HepG2 (cell line): ENCODE data around the gene EPHX1. TPM values are rescaled to one million over a fixed set of nuclear protein-coding genes. Genes with fewer than 3 reads are reported as not detected.
A peak's percentile ranks its signal among the peaks of the same experiment; 100 is the strongest.

Experiments
- ASH2L ChIP-seq: fragments of 300-600, 200-600 bp; sonication (generic); IDR thresholded peaks from 2 replicates; pipeline ENCODE4 v1.7.0; 2017; ENCODE audit warnings: low read depth, mild to moderate bottlenecking, moderate library complexity, mixed read lengths, low read length; ENCODE audit not compliant: insufficient read length
- DNMT3B ChIP-seq: conservative IDR thresholded peaks from 2 replicates; pipeline ENCODE4 v1.6.1; 2016; ENCODE audit warnings: missing biosample characterization, control low read depth
- ETV5 ChIP-seq: IDR thresholded peaks from 2 replicates; pipeline ENCODE4 v1.6.1; 2018; ENCODE audit warnings: missing biosample characterization, missing genetic modification reagents, inconsistent platforms, borderline replicate concordance
- GABPB1 ChIP-seq: IDR thresholded peaks from 2 replicates; pipeline ENCODE4 v1.6.1; 2016; ENCODE audit warnings: mild to moderate bottlenecking, missing genetic modification reagents, moderate library complexity, missing compliant biosample characterization
- MTA1 ChIP-seq: sonication (generic); formaldehyde crosslinking; IDR thresholded peaks from 2 replicates; pipeline ENCODE4 v1.4.0; 2020; ENCODE audit warnings: missing genetic modification reagents, mild to moderate bottlenecking, borderline replicate concordance
- NCOA2 ChIP-seq: sonication (generic); formaldehyde crosslinking; IDR thresholded peaks from 2 replicates; pipeline ENCODE4 v1.8.0; 2022; ENCODE audit warnings: inconsistent platforms
- NR2C2 ChIP-seq: sonication (generic); formaldehyde crosslinking; IDR thresholded peaks from 2 replicates; pipeline ENCODE4 v1.4.0; 2020; ENCODE audit warnings: missing genetic modification reagents, mild to moderate bottlenecking, moderate library complexity, borderline replicate concordance
- REXO4 ChIP-seq: sonication (generic); formaldehyde crosslinking; IDR thresholded peaks from 2 replicates; pipeline ENCODE4 v1.8.0; 2022; ENCODE audit warnings: missing genetic modification reagents, mild to moderate bottlenecking, borderline replicate concordance
- ZC3H4 ChIP-seq: sonication (generic); formaldehyde crosslinking; IDR thresholded peaks from 2 replicates; pipeline ENCODE4 v1.4.0; 2020; ENCODE audit warnings: missing genetic modification reagents, borderline replicate concordance
- ZMYM4 ChIP-seq: sonication (generic); formaldehyde crosslinking; IDR thresholded peaks from 2 replicates; pipeline ENCODE4 v1.8.1; 2023; ENCODE audit warnings: mild to moderate bottlenecking, missing genetic modification reagents
- ZNF264 ChIP-seq: sonication (generic); formaldehyde crosslinking; IDR thresholded peaks from 2 replicates; pipeline ENCODE4 v1.4.0; 2020; ENCODE audit warnings: missing genetic modification reagents
- ZNF34 ChIP-seq: sonication (generic); formaldehyde crosslinking; IDR thresholded peaks from 2 replicates; pipeline ENCODE4 v1.4.0; 2020; ENCODE audit warnings: mild to moderate bottlenecking, missing genetic modification reagents, borderline replicate concordance
- ZNF563 ChIP-seq: sonication (generic); formaldehyde crosslinking; IDR thresholded peaks from 2 replicates; pipeline ENCODE4 v1.8.0; 2022; ENCODE audit warnings: mild to moderate bottlenecking, moderate library complexity, missing genetic modification reagents
- ZNF619 ChIP-seq: sonication (generic); formaldehyde crosslinking; IDR thresholded peaks from 2 replicates; pipeline ENCODE4 v1.4.0; 2020; ENCODE audit warnings: mild to moderate bottlenecking, missing genetic modification reagents
- ZNF670 ChIP-seq: sonication (generic); formaldehyde crosslinking; IDR thresholded peaks from 2 replicates; pipeline ENCODE4 v1.8.0; 2022; ENCODE audit warnings: mild to moderate bottlenecking, missing genetic modification reagents, borderline replicate concordance
- ZNF713 ChIP-seq: sonication (generic); formaldehyde crosslinking; IDR thresholded peaks from 2 replicates; pipeline ENCODE4 v1.4.0; 2020; ENCODE audit warnings: mild to moderate bottlenecking, missing genetic modification reagents
- polyA plus RNA-seq, 8 experiments: library from polyadenylated mRNA; depleted of rRNA in 3 of 8; stranded (reverse) in 7 of 8; unstranded in 1 of 8; fragments of >200 nt; fragmentation: Illumina TruSeq in 4 of 8; extraction: Trizol in 4 of 8; gene quantifications; 2 replicates each; pipeline versions ENCODE4 v1.2.1 to v1.2.3, GENCODE V29; 2011 to 2016; ENCODE audit warnings: low read depth in 4 of 8, missing spikeins in 1 of 8, mixed read lengths in 1 of 8; ENCODE audit not compliant: insufficient read depth in 1 of 8
- total RNA-seq, 5 experiments: library from RNA; depleted of rRNA; stranded (reverse); fragments of >200 nt; fragmentation: Illumina TruSeq; extraction: Trizol; gene quantifications; 2 replicates each; pipeline ENCODE4 v1.2.3, GENCODE V29; 2016; ENCODE audit warnings: low read depth in 1 of 5
- TF ChIP-seq, protein P1 (sequence below): IDR thresholded peaks from 2 replicates; pipeline ENCODE4 v1.4.0; 2020; ENCODE audit warnings: mild to moderate bottlenecking, missing genetic modification reagents
- TF ChIP-seq, protein P2 (sequence below): sonication (generic); formaldehyde crosslinking; IDR thresholded peaks from 2 replicates; pipeline ENCODE4 v1.9.0; 2021; ENCODE audit warnings: missing genetic modification reagents, borderline replicate concordance
- TF ChIP-seq, protein P3 (sequence below), 2 experiments: sonication (generic) in 1 of 2; formaldehyde crosslinking in 1 of 2; IDR thresholded peaks; 2 replicates each; pipeline versions ENCODE4 v1.4.0 to v1.6.1; 2018 to 2020; ENCODE audit warnings: missing genetic modification reagents in 2 of 2, borderline replicate concordance in 1 of 2, low read depth in 1 of 2, mild to moderate bottlenecking in 1 of 2, missing biosample characterization in 1 of 2

Gene EPHX1
- total and polyA plus RNA-seq, 2 of the 13 experiments (the other 11 are each of a cell fraction or from before 2014, with no cell fraction given), result 27.7 to 36.5 TPM

DNA sequence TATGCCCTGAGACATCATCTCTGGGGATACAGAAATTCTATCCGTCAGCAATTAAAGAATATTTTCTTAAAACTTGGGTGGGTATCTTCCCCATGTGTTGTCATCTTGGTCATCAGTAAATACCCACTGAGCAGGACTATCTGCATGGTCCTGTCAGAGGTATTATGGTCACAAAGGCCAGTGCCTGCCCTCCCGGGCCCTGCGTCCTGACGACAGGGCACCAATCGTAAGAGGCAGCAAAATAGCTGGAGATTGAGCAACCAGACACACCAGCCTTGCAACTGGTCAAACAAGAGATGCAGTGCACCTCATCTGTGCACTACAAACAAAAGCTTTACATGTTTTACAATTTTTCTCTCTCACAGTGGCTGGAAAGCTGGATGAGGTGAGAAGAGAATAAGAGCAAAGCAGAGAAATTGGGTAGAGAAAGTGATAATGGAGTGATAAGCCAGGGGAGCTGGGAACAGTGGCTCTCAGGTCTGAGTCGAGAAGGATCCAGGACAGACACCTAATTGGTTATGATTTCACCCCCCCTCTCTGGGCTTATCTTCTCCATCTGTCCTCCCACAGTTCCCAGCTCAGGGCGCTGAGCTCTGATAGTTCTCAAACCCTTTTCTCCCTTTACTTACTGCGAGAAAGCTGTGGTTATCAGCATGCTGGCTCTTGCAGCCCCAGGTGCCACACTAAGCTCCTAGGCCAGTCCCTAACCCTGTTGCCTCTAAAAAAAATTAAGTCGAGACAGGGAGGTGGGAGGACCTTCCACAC, 41.1 kb upstream of the EPHX1 start (continued):
- peak; percentile 18; the same call in 1 of the 2 replicates for TF ChIP-seq ETV5 (CRISPR knock-in tag)
- 0 out of 2 replicates have a peak, but pooled peaks have one; percentile 27 for TF ChIP-seq NR2C2 (CRISPR knock-in tag)
- TF ChIP-seq ZNF563 (CRISPR knock-in tag), result no peak
- TF ChIP-seq DNMT3B (CRISPR knock-in tag), result no peak
- TF ChIP-seq, protein P1, sequence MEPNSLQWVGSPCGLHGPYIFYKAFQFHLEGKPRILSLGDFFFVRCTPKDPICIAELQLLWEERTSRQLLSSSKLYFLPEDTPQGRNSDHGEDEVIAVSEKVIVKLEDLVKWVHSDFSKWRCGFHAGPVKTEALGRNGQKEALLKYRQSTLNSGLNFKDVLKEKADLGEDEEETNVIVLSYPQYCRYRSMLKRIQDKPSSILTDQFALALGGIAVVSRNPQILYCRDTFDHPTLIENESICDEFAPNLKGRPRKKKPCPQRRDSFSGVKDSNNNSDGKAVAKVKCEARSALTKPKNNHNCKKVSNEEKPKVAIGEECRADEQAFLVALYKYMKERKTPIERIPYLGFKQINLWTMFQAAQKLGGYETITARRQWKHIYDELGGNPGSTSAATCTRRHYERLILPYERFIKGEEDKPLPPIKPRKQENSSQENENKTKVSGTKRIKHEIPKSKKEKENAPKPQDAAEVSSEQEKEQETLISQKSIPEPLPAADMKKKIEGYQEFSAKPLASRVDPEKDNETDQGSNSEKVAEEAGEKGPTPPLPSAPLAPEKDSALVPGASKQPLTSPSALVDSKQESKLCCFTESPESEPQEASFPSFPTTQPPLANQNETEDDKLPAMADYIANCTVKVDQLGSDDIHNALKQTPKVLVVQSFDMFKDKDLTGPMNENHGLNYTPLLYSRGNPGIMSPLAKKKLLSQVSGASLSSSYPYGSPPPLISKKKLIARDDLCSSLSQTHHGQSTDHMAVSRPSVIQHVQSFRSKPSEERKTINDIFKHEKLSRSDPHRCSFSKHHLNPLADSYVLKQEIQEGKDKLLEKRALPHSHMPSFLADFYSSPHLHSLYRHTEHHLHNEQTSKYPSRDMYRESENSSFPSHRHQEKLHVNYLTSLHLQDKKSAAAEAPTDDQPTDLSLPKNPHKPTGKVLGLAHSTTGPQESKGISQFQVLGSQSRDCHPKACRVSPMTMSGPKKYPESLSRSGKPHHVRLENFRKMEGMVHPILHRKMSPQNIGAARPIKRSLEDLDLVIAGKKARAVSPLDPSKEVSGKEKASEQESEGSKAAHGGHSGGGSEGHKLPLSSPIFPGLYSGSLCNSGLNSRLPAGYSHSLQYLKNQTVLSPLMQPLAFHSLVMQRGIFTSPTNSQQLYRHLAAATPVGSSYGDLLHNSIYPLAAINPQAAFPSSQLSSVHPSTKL (CRISPR knock-in tag), result peak; percentile 68
- 0 out of 2 replicates have a peak, but pooled peaks have one; percentile 47 for TF ChIP-seq ZNF264 (CRISPR knock-in tag)
- TF ChIP-seq ZNF619 (CRISPR knock-in tag), result no peak
- TF ChIP-seq ZNF34 (CRISPR knock-in tag), result 0 out of 2 replicates have a peak, but pooled peaks have one; percentile 61
- TF ChIP-seq ZNF713 (CRISPR knock-in tag), result no peak
- no peak for TF ChIP-seq GABPB1 (CRISPR knock-in tag)
- peak; percentile 43 for TF ChIP-seq ASH2L
- no peak for TF ChIP-seq ZNF670 (CRISPR knock-in tag)
- peak; percentile 33; the same call in 1 of the 2 replicates for TF ChIP-seq ZMYM4 (CRISPR knock-in tag)
- TF ChIP-seq ZC3H4 (CRISPR knock-in tag), result no peak
- TF ChIP-seq REXO4 (CRISPR knock-in tag), result no peak
- TF ChIP-seq NCOA2 (CRISPR knock-in tag), result peak; percentile 53; the same call in 1 of the 2 replicates
- TF ChIP-seq, protein P2, sequence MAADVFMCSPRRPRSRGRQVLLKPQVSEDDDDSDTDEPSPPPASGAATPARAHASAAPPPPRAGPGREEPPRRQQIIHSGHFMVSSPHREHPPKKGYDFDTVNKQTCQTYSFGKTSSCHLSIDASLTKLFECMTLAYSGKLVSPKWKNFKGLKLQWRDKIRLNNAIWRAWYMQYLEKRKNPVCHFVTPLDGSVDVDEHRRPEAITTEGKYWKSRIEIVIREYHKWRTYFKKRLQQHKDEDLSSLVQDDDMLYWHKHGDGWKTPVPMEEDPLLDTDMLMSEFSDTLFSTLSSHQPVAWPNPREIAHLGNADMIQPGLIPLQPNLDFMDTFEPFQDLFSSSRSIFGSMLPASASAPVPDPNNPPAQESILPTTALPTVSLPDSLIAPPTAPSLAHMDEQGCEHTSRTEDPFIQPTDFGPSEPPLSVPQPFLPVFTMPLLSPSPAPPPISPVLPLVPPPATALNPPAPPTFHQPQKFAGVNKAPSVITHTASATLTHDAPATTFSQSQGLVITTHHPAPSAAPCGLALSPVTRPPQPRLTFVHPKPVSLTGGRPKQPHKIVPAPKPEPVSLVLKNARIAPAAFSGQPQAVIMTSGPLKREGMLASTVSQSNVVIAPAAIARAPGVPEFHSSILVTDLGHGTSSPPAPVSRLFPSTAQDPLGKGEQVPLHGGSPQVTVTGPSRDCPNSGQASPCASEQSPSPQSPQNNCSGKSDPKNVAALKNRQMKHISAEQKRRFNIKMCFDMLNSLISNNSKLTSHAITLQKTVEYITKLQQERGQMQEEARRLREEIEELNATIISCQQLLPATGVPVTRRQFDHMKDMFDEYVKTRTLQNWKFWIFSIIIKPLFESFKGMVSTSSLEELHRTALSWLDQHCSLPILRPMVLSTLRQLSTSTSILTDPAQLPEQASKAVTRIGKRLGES, result no peak
- TF ChIP-seq, protein P3, sequence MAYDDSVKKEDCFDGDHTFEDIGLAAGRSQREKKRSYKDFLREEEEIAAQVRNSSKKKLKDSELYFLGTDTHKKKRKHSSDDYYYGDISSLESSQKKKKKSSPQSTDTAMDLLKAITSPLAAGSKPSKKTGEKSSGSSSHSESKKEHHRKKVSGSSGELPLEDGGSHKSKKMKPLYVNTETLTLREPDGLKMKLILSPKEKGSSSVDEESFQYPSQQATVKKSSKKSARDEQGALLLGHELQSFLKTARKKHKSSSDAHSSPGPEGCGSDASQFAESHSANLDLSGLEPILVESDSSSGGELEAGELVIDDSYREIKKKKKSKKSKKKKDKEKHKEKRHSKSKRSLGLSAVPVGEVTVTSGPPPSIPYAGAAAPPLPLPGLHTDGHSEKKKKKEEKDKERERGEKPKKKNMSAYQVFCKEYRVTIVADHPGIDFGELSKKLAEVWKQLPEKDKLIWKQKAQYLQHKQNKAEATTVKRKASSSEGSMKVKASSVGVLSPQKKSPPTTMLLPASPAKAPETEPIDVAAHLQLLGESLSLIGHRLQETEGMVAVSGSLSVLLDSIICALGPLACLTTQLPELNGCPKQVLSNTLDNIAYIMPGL (CRISPR knock-in tag; IDR thresholded peaks at IDR 0.05; ENCODE audit: borderline replicate concordance in 1 of 2, low read depth in 1 of 2), result peak in 1 of 2 experiments; percentile 45; a peak in 1 of 4 replicates
- TF ChIP-seq MTA1 (CRISPR knock-in tag), result peak; percentile 28; the same call in 1 of the 2 replicates
